ENCODE data around the gene RGS9. TPM values are rescaled to one million over a fixed set of nuclear protein-coding genes. Genes with fewer than 3 reads are reported as not detected.

The RGS9 gene
- total RNA-seq, 2 donors from 2014 or later, result 3.2 to 4.0 TPM

- Histone ChIP-seq H3K9me3 (no peaks in the 10 kb centered on the region), H3K27ac (no peak overlapping the region), H3K4me3 (no peak overlapping the region), H3K36me3 (no peaks in the 10 kb centered on the region), H3K27me3 (replicated peaks; ENCODE audit: insufficient read depth) (no peaks in the 10 kb centered on the region), H3K4me1 (ENCODE audit: control insufficient read depth in 1 of 2, low read depth in 2 of 2) (no peaks in the 10 kb centered on the region)
- ATAC-seq (ENCODE audit: insufficient number of reproducible peaks, low FRiP score, low read depth) (no peak), DNase-seq (ENCODE audit: low spot score) (no peak)
- no peak for TF ChIP-seq CTCF (IDR thresholded peaks at IDR 0.05)
Observed at GRCh38 chr17:65131240-65131639, 5.9 kb upstream of the RGS9 start.

- Histone ChIP-seq H3K4me3 (no peak overlapping the region), H3K27ac (no peak overlapping the region), H3K4me1 (ENCODE audit: control insufficient read depth in 1 of 2, low read depth in 2 of 2) (no peaks in the 10 kb centered on the region), H3K27me3 (replicated peaks; ENCODE audit: insufficient read depth) (no peaks in the 10 kb centered on the region), H3K9me3 (no peaks in the 10 kb centered on the region), H3K36me3 (no peaks in the 10 kb centered on the region)
- DNase-seq (ENCODE audit: low spot score) (no peak), ATAC-seq (ENCODE audit: insufficient number of reproducible peaks, low FRiP score, low read depth) (no peak)
- TF ChIP-seq CTCF (IDR thresholded peaks at IDR 0.05), result no peak
Observed at GRCh38 chr17:65131946-65132345, 5.2 kb upstream of the RGS9 start.

GRCh38 chr17:65134035-65134434 lies 3.1 kb upstream of the RGS9 start:
- no peak for ATAC-seq (ENCODE audit: insufficient number of reproducible peaks, low FRiP score, low read depth)
- Histone ChIP-seq H3K27ac (no peak overlapping the region), H3K27me3 (replicated peaks; ENCODE audit: insufficient read depth) (no peaks in the 10 kb centered on the region), H3K4me1 (ENCODE audit: control insufficient read depth in 1 of 2, low read depth in 2 of 2) (peaks cover 0 to 13% of the 10 kb centered on the region in 2 donors), H3K4me3 (no peak overlapping the region), H3K9me3 (no peaks in the 10 kb centered on the region), H3K36me3 (no peaks in the 10 kb centered on the region)
- no peak for DNase-seq (ENCODE audit: low spot score)
- no peak for TF ChIP-seq CTCF (IDR thresholded peaks at IDR 0.05)

- Histone ChIP-seq H3K4me3 (no peak overlapping the region), H3K4me1 (ENCODE audit: control insufficient read depth in 1 of 2, low read depth in 2 of 2) (peaks cover 0 to 13% of the 10 kb centered on the region in 2 donors), H3K9me3 (no peaks in the 10 kb centered on the region), H3K36me3 (no peaks in the 10 kb centered on the region), H3K27me3 (replicated peaks; ENCODE audit: insufficient read depth) (no peaks in the 10 kb centered on the region), H3K27ac (no peak overlapping the region)
- ATAC-seq (ENCODE audit: insufficient number of reproducible peaks, low FRiP score, low read depth) (no peak), DNase-seq (ENCODE audit: low spot score) (no peak)
- TF ChIP-seq CTCF (IDR thresholded peaks at IDR 0.05), result no peak
Observed at GRCh38 chr17:65139101-65139764, 2.1 kb downstream of the RGS9 start.

- Histone ChIP-seq H3K36me3 (no peaks in the 10 kb centered on the region), H3K4me3 (no peak overlapping the region), H3K9me3 (no peaks in the 10 kb centered on the region), H3K4me1 (ENCODE audit: control insufficient read depth in 1 of 2, low read depth in 2 of 2) (peaks cover 0 to 13% of the 10 kb centered on the region in 2 donors), H3K27ac (no peak overlapping the region), H3K27me3 (replicated peaks; ENCODE audit: insufficient read depth) (no peaks in the 10 kb centered on the region)
- TF ChIP-seq CTCF (IDR thresholded peaks at IDR 0.05), result no peak
- no peak for DNase-seq (ENCODE audit: low spot score)
- ATAC-seq (ENCODE audit: insufficient number of reproducible peaks, low FRiP score, low read depth), result no peak
Observed at GRCh38 chr17:65142247-65142646, 5.1 kb downstream of the RGS9 start.
